ENCODE results near the gene TAOK1. TPM values are rescaled to one million over a fixed set of nuclear protein-coding genes. Genes with fewer than 3 reads are reported as not detected.
"Not testable (repeated sequence)": the region's sequence is repeated elsewhere in the genome, so short reads cannot be mapped to it uniquely, and the experiment has no call there.

The TAOK1 gene
- total RNA-seq, 4 donors from 2014 or later = 24.6 to 102 (median 64.9) TPM

DNA sequence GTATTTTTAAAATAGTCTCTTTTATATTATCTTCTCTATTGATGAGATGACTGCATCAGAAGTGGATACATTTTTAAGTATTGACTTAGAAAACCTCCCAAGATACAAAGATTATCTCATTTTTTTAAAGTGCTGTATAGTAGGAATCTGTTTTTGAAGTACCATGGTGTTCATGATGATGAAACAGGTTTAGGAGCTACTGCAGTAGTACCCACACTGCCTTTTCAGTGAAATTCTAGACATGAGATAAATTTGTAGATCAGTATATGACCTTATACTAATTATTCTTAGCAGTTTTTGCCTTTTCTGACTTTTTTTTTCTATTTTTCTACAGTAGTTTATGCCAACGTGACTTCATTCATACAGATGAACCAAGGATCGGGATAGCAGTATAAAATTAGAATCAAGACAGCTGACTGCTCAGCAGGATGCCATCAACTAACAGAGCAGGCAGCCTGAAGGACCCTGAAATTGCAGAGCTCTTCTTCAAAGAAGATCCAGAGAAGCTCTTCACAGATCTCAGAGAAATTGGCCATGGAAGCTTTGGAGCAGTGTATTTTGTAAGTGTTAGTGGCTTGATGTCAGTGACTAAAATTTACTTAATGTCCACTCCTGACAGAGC, 61.1 kb downstream of the TAOK1 start:
- Histone ChIP-seq H3K4me1 (no peaks in the 10 kb centered on the region), H3K9me3 (no peaks in the 10 kb centered on the region), H3K27ac (no peak overlapping the region), H3K4me3 (no peak overlapping the region), H3K27me3 (no peaks in the 10 kb centered on the region), H3K36me3 (no peaks in the 10 kb centered on the region)
- intact Hi-C loops (cut with DNase I; ENCODE audit: low total_unique reads) = no loop called here
- no peak for DNase-seq
- TF ChIP-seq POLR2A (IDR thresholded peaks at IDR 0.05) = no peak
- TF ChIP-seq, protein P1, sequence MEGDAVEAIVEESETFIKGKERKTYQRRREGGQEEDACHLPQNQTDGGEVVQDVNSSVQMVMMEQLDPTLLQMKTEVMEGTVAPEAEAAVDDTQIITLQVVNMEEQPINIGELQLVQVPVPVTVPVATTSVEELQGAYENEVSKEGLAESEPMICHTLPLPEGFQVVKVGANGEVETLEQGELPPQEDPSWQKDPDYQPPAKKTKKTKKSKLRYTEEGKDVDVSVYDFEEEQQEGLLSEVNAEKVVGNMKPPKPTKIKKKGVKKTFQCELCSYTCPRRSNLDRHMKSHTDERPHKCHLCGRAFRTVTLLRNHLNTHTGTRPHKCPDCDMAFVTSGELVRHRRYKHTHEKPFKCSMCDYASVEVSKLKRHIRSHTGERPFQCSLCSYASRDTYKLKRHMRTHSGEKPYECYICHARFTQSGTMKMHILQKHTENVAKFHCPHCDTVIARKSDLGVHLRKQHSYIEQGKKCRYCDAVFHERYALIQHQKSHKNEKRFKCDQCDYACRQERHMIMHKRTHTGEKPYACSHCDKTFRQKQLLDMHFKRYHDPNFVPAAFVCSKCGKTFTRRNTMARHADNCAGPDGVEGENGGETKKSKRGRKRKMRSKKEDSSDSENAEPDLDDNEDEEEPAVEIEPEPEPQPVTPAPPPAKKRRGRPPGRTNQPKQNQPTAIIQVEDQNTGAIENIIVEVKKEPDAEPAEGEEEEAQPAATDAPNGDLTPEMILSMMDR (IDR thresholded peaks at IDR 0.05) = no peak

DNA sequence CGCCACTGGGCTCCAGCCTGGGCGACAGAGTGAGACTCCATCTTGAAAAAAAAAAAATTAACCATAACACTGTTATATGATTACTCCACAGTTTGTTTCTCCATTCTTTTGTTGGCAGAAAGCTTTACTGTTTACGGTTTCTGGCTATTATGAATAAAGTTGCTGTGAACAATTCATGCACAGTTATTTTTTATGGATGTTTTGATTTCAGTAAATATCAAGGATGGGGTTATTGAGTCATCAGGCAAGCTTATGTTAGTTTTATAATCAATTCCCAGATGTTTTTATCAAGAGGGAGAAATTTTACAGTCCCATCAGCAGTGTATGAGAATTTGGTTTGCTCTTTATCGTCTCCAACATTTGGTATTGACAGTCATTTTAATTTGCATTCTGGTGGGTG, 67.9 kb downstream of the TAOK1 start:
- intact Hi-C loops (cut with DNase I; ENCODE audit: low total_unique reads) = no loop called here
- Histone ChIP-seq H3K36me3 (no peaks in the 10 kb centered on the region), H3K27ac (no peak overlapping the region), H3K27me3 (no peaks in the 10 kb centered on the region), H3K4me3 (no peak overlapping the region), H3K9me3 (no peaks in the 10 kb centered on the region), H3K4me1 (peaks cover 0 to 7% of the 10 kb centered on the region in 2 donors)
- TF ChIP-seq, protein P1 (IDR thresholded peaks at IDR 0.05) = no peak
- TF ChIP-seq POLR2A (IDR thresholded peaks at IDR 0.05) = no peak
- no peak for DNase-seq

DNA sequence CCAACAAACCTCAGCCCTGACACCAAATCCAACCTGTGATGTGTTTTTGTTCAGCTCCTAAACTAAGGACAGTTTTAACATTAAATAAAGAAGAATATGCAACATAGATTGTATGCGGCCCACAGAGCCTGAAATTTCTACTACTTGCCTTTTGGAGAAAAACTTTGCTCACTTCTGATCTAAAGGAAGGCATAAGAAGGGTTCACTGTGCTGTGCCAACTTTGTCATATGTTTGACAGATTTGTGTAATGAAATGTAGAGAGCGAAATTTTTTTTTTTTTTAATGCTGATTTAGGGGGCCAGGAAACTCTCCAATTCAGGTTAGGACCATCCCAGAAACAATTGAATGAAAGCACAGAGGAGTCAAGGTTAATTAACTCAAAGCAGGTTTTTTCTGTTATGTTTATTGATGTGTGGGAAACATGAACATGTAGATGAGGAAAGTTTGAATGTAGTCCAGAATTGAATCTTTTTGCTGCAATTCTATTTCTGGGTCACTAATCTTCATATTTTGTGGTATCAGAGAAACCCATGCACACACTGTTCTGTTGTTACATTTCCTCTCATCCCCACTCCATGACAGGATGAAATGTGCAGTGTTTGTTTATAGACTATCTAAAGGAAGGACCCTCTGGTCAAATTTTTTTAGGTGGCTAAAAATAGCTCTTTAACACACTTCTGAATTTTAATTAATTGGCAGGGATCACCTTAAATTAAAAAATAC, 71.5 kb downstream of the TAOK1 start:
- no peaks in the 10 kb centered on the region for H3K9me3 ChIP-seq
- H3K27me3 ChIP-seq = no peaks in the 10 kb centered on the region
- no peaks in the 10 kb centered on the region for H3K36me3 ChIP-seq
- H3K4me3 ChIP-seq = no peak overlapping the region
- TF ChIP-seq, protein P1 (IDR thresholded peaks at IDR 0.05) = no peak
- no peak for TF ChIP-seq POLR2A (IDR thresholded peaks at IDR 0.05)
- no peak overlapping the region for H3K27ac ChIP-seq
- no peak for DNase-seq
- H3K4me1 ChIP-seq = peaks cover 0 to 7% of the 10 kb centered on the region in 2 donors
- intact Hi-C loops (cut with DNase I; ENCODE audit: low total_unique reads) = no loop called here

DNA sequence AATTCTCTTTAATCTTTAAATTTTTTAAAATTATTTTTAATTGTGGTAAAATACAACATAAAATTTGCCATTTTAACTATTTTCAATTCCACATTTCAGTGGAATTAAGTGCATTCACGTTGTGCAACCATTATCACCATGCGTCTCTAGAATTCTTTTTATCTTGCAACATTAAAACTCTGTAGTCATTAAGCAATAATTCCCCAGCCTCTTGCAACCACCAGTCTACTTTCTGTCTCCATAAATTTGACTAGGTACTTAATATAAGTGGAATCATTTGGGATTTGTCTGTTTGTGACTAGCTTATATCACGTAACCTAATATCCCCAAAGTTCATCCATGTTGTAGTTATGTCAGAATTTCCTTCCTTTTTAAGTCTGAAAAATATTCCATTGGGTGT, 79.1 kb downstream of the TAOK1 start:
- no peaks in the 10 kb centered on the region for H3K27me3 ChIP-seq
- no peaks in the 10 kb centered on the region for H3K9me3 ChIP-seq
- no peak overlapping the region for H3K27ac ChIP-seq
- no peak overlapping the region for H3K4me3 ChIP-seq
- no peaks in the 10 kb centered on the region for H3K4me1 ChIP-seq
- H3K36me3 ChIP-seq = no peaks in the 10 kb centered on the region
- TF ChIP-seq, protein P1 (IDR thresholded peaks at IDR 0.05) = no peak
- TF ChIP-seq POLR2A (IDR thresholded peaks at IDR 0.05) = no peak
- intact Hi-C loops (cut with DNase I; ENCODE audit: low total_unique reads) = no loop called here
- no peak for DNase-seq

DNA sequence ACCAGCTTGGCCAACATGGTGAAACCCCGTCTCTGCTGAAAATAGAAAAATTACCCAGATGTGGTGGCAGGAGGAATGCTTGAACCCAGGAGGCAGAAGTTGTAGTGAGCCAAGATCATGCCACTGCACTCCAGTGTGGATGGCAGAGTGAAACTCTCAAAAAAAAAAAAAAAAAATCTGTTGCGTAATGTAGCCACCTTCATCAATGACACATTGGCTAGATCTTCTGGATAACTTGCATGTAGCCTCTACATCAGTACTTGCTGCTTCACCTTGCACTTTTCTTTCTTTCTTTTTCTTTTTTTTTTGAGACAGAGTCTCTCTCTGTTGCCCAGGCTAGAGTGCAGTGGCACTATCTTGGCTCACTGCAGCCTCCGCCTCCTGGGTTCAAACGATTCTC, 83.3 kb downstream of the TAOK1 start:
- H3K4me3 ChIP-seq; H3K36me3 ChIP-seq; H3K9me3 ChIP-seq; H3K27ac ChIP-seq; H3K27me3 ChIP-seq; intact Hi-C loops (cut with DNase I; ENCODE audit: low total_unique reads); DNase-seq; H3K4me1 ChIP-seq: not testable (repeated sequence)

All from uterus (tissue), 4 donors.